Thyroid gland (tissue), 4 donors: ENCODE data around the gene KISS1R. TPM values are rescaled to one million over a fixed set of nuclear protein-coding genes. Genes with fewer than 3 reads are reported as not detected.

ENCODE experiments used
- DNase-seq, 2 donors: peaks; one replicate each; pipeline ENCODE4 v3.0.0-alpha.2; 2019
- H3K27ac ChIP-seq, 3 donors: fragments of 200-600 bp; sonication (generic); 1 replicate in 2 of 3; 2 replicates in 1 of 3; pipeline ENCODE4 v1.5.1; 2016 to 2019; ENCODE audit warnings: mild to moderate bottlenecking in 1 of 3, moderate library complexity in 1 of 3
- H3K27me3 ChIP-seq: fragments of 200-600 bp; sonication (generic); one replicate; pipeline ENCODE4 v1.5.1; 2019
- H3K36me3 ChIP-seq, 2 donors: fragments of 200-600 bp; sonication (generic); one replicate each; pipeline ENCODE4 v1.5.1; 2016 to 2019
- H3K4me1 ChIP-seq, 2 donors: fragments of 200-600 bp; sonication (generic); one replicate each; pipeline ENCODE4 v1.5.1; 2017 to 2019
- H3K4me3 ChIP-seq, 3 donors: fragments of 200-600 bp; sonication (generic); replicated peaks in 1 of 3; 1 replicate in 2 of 3; 2 replicates in 1 of 3; pipeline ENCODE4 v1.5.1; 2016; ENCODE audit warnings: mild to moderate bottlenecking in 1 of 3
- H3K9me3 ChIP-seq: fragments of 200-600 bp; sonication (generic); one replicate; pipeline ENCODE4 v1.5.1; 2017
- POLR2A ChIP-seq, 2 donors: fragments of 450-650 bp; IDR thresholded peaks; one replicate each; pipeline ENCODE4 v1.6.1; 2017; ENCODE audit warnings: antibody characterized with exemption in 2 of 2, mild to moderate bottlenecking in 2 of 2, moderate library complexity in 1 of 2
- WGBS, 2 donors: methylation state at CpG; one replicate each; pipeline ENCODE4 v1.1.5; 2017; 5-methylcytosine and 5-hydroxymethylcytosine counted together
- intact Hi-C: fragments of 100-400 bp; cut with DNase I; formaldehyde crosslinking; loops from one replicate; pipeline ENCODE4 v1.15.1; 2023
- total RNA-seq, 4 donors: library from RNA; depleted of rRNA; stranded (reverse); fragments of >200 nt; gene quantifications; one replicate each; pipeline ENCODE4 v1.2.3, GENCODE V29; 2016
- TF ChIP-seq, protein P1 (sequence below), 6 experiments: fragments of 200-600 bp in 3 of 6; fragments of 450-650 bp in 3 of 6; sonication (generic) in 3 of 6; IDR thresholded peaks; one replicate each; pipeline ENCODE4 v1.5.1; 2016 to 2019; ENCODE audit warnings: antibody characterized with exemption in 6 of 6, mild to moderate bottlenecking in 2 of 6, inconsistent platforms in 1 of 6, moderate library complexity in 1 of 6

Gene KISS1R
- total RNA-seq, 4 donors from 2014 or later, result not detected

DNA sequence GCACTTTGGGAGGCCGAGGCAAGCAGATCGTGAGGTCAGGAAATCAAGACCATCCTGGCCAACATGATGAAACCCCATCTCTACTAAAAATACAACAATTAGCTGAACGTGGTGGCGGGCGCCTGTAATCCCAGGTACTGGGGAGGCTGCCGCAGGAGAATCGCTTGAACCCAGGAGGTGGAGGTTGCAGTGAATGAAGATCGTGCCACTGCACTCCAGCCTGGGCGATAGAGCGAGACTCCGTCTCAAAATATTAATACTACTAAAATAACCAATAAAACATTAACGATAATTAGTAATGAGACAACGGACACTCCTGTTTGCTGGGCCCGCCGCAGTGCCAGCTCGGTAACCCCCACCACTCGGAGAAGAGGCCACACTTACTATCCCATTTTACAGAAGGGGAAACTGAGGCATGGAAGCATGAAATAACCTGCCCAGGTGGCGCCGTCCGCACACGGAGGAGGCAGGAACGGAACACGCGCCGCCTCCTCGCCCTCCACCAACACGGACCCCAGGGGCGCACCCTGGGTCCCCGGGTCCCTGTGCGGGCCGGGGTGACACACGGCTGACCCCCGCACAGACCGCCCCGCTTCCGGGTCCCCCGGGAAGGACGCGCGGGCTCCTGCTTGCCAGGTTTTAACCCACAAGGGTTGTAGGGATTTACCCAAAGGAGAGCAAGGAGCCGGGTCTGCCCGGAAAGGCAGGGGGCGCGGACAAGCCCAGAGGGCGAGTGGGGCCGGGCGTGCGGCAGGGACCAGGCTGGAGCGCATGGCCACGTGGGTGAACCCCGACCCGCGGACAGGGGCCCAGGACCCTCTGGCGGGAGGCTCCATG is 5.7 kb upstream of the KISS1R start:
- no peak for DNase-seq
- H3K27me3 ChIP-seq, result no peaks in the 10 kb centered on the region
- H3K9me3 ChIP-seq, result no peaks in the 10 kb centered on the region
- H3K36me3 ChIP-seq, result no peaks in the 10 kb centered on the region
- H3K27ac ChIP-seq, result no peak overlapping the region
- 83 to 87% methylated on average over 44 to 45 of the region's 54 CpGs for WGBS, 2 donors
- no peak overlapping the region for H3K4me3 ChIP-seq
- peaks cover 6 to 14% of the 10 kb centered on the region in 2 donors for H3K4me1 ChIP-seq
- intact Hi-C loops, result no loop called here
- TF ChIP-seq POLR2A (IDR thresholded peaks at IDR 0.05), result no peak
- TF ChIP-seq, protein P1, sequence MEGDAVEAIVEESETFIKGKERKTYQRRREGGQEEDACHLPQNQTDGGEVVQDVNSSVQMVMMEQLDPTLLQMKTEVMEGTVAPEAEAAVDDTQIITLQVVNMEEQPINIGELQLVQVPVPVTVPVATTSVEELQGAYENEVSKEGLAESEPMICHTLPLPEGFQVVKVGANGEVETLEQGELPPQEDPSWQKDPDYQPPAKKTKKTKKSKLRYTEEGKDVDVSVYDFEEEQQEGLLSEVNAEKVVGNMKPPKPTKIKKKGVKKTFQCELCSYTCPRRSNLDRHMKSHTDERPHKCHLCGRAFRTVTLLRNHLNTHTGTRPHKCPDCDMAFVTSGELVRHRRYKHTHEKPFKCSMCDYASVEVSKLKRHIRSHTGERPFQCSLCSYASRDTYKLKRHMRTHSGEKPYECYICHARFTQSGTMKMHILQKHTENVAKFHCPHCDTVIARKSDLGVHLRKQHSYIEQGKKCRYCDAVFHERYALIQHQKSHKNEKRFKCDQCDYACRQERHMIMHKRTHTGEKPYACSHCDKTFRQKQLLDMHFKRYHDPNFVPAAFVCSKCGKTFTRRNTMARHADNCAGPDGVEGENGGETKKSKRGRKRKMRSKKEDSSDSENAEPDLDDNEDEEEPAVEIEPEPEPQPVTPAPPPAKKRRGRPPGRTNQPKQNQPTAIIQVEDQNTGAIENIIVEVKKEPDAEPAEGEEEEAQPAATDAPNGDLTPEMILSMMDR (IDR thresholded peaks at IDR 0.05), result no peak

DNA sequence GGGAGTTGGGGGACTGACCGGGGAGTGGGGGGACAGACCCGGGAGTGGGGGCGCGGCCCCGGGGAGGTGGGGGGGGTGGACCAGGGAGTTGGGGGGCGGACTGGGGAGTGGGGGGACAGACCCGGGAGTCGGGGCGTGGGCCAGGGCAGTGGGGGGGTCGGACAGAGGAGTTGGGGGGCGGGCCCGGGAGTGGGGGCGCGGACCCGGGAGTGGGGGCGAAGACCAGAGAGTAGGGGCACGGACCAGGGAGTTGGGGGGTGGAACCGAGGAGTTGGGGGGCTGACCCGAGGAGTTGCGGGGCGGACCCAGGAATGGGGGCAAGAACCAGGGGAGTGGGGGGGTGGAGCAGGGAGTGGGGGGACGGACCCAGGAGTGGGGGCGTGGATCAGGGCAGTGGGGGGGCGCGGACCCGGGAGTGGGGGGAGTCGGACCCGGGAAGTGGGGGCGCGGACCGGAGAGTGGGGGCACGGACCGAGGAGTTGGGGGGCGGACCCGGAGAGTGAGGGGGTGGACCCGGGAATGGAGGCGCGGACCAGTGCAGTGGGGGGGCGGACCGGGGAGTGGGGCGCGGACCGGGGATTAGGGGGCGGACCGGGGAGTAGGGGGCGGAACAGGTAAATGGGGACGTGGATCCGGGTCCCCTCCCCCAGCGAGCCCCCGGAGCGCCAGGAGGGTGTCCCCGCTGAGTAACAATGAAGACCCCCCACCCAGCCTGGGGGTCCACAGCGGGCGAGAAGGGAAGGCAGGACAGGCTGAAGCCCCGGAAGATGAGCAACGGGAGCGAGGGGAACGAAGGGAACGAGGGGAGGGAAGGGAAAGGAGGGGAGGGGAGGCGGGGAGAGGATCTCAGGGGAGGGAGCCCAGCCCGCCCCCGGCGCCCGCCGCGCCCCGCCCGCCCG is 4.7 kb upstream of the KISS1R start:
- Histone ChIP-seq H3K4me1 (peaks cover 14 to 22% of the 10 kb centered on the region in 2 donors), H3K27me3 (peaks cover 1% of the 10 kb centered on the region), H3K4me3 (peak overlapping the region in 2 of 3 donors; percentile 69 to 73), H3K9me3 (no peaks in the 10 kb centered on the region), H3K36me3 (no peaks in the 10 kb centered on the region), H3K27ac (peak overlapping the region in 2 of 3 donors; percentile 44 to 77)
- intact Hi-C loops, result no loop called here
- no peak for DNase-seq
- 1 to 2% methylated on average over 17 to 28 of the region's 69 CpGs for whole genome bisulfite sequencing, 2 donors
- TF ChIP-seq, protein P1 (IDR thresholded peaks at IDR 0.05), result no peak
- TF ChIP-seq POLR2A (IDR thresholded peaks at IDR 0.05), result no peak

DNA sequence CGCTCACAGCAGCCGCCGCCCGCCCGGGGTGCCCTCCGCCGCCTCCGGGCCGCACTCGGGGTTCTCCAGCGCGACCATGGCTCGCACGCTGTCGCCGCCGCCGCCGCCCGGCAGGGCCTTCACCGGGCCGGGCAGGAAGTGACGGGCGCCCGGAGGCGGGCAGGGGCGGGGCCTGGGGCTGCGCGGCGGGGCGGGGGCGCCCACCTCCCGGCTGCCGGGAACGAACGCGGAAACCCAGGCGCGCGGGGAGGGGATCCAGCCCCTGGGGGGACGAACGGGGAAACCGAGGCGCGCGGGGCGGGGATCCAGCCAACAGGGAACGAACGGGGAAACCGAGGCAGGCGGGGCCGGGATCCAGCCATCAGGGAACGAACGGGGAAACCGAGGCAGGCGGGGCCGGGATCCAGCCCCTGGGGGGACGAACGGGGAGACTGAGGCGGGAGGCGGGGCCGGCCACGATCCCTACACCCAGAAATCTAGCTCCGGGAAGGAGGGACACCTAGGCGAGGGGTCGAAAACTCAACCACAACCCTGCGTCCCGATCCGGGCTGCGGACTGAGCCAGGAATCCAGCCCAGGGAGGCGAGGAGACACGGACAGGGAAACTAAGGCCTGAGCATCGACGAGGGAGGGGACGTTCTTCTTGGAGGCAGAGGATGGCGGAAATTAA is 3.9 kb upstream of the KISS1R start, which contains the start of gene R3HDM4:
Gene R3HDM4, minus strand, starts transcription at position 140 of the 669 bp plus-strand sequence. Its CDS starts 62 bp downstream, at position 78.
- Histone ChIP-seq H3K4me1 (peaks cover 20 to 30% of the 10 kb centered on the region in 2 donors), H3K36me3 (no peaks in the 10 kb centered on the region), H3K27ac (peak within 1 kb of the TSS; percentile 84 to 89 (median 89)), H3K4me3 (peak within 1 kb of the TSS; percentile 20 to 89 (median 73)), H3K9me3 (no peaks in the 10 kb centered on the region), H3K27me3 (peaks cover 9% of the 10 kb centered on the region)
- TF ChIP-seq POLR2A (IDR thresholded peaks at IDR 0.05), result peak in 1 of 2 donors; percentile 65
- TF ChIP-seq, protein P1 (IDR thresholded peaks at IDR 0.05), result no peak
- DNase-seq, result peak; percentile 76 to 78
- intact Hi-C loops, result no loop called here
- 2% methylated on average over 32 to 43 of the region's 76 CpGs for WGBS, 2 donors

DNA sequence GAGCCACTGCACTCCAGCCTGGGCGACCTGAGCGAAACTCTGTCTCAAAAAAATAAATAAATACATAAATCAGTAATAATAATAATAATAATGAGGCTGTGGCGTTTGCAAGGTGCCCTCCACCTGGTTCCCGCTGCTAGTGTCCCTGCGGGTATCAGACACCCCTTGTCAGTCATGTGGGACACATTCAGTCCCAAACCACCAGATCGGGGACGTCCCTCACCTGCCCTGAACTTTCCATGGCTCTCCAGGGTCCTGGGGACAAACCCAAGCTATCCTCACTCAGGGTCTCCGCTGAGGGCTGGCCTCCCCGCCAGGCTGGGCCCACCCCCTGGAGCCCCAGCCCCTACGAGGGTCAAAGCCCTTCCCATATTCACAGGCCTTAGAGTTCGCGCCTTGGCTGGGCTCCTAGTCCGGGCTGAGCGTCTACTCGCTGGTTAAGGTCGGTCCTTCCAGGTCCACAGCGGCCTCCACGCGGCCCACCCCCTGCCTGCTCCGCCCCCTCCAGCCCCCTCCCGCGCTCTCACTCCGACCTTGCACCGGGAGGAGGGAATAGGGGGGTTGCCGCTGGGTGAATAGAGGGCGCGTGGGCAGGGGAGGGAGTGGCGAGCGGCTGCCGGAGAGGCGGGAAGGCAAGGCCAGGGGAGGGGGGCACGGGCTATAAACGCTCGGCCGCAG is 349 bp upstream of the KISS1R start:
- intact Hi-C loops, result loop anchor here (5.0 kb wide), 2 partner anchors 54 to 144 kb away; no protein-coding TSS in a partner anchor
- Histone ChIP-seq H3K4me1 (peaks cover 27 to 42% of the 10 kb centered on the region in 2 donors), H3K27me3 (peaks cover 30% of the 10 kb centered on the region), H3K4me3 (peak overlapping the region in 1 of 3 donors; percentile 10), H3K9me3 (no peaks in the 10 kb centered on the region), H3K36me3 (no peaks in the 10 kb centered on the region), H3K27ac (no peak overlapping the region)
- TF ChIP-seq, protein P1 (IDR thresholded peaks at IDR 0.05), result no peak
- no peak for TF ChIP-seq POLR2A (IDR thresholded peaks at IDR 0.05)
- 47 to 60% methylated on average over 7 to 10 of the region's 35 CpGs for WGBS, 2 donors
- peak in 1 of 2 donors; percentile 61 for DNase-seq
